ENCODE measurements around the gene DGKK. TPM values are rescaled to one million over a fixed set of nuclear protein-coding genes. Genes with fewer than 3 reads are reported as not detected.

DGKK gene
- total RNA-seq, 1 experiment from 2014 or later = not detected

GRCh38 chrX:50471390-50471789, 765 bp upstream of the DGKK start:
- H2AFZ ChIP-seq (ENCODE audit: low read length) = no peak overlapping the region
- POLR2A ChIA-PET (ENCODE audit: unreplicated experiment) = no interaction called here
- CTCF ChIA-PET = no interaction called here

GRCh38 chrX:50469206-50469605, 1.4 kb downstream of the DGKK start:
- ChIA-PET POLR2A (ENCODE audit: unreplicated experiment) (no interaction called here), CTCF (no interaction called here)
- H3K9me2 ChIP-seq (replicated peaks; ENCODE audit: low read length) = no peaks in the 10 kb centered on the region
- no peak overlapping the region for H3K27ac ChIP-seq (ENCODE audit: low read length)
- H3K4me1 ChIP-seq (ENCODE audit: insufficient read depth, low read length) = no peaks in the 10 kb centered on the region
- peaks cover 8% of the 10 kb centered on the region; the same call in 1 of the 2 replicates for H3K27me3 ChIP-seq (ENCODE audit: low read length)
- DNase-seq = no peak
- no peaks in the 10 kb centered on the region for H3K36me3 ChIP-seq (ENCODE audit: low read depth, low read length)
- intact Hi-C loops (cut with micrococcal nuclease) = no loop called here
- no peak overlapping the region for H2AFZ ChIP-seq (ENCODE audit: low read length)
- no peak for ATAC-seq
- H3K9ac ChIP-seq (ENCODE audit: low read length) = no peak overlapping the region
- H3F3A ChIP-seq (ENCODE audit: low read length, unreplicated experiment) = no peaks in the 10 kb centered on the region
- TF ChIP-seq EZH2phosphoT487 (IDR thresholded peaks at IDR 0.05; ENCODE audit: borderline replicate concordance, low read length) (no peak), CTCF (conservative IDR thresholded peaks at IDR 0.05; ENCODE audit: low read depth, low read length) (no peak), EZH2 (IDR thresholded peaks at IDR 0.05; ENCODE audit: low read length, unreplicated experiment) (no peak)
- H4K20me1 ChIP-seq (ENCODE audit: low read length) = no peaks in the 10 kb centered on the region
- no peaks in the 10 kb centered on the region for H3K9me3 ChIP-seq (ENCODE audit: low read length)
- no peak overlapping the region for H3K4me2 ChIP-seq (ENCODE audit: low read length)
- BruUV-seq (replicated peaks) = no TSS peak
- no peaks in the 10 kb centered on the region for H3K79me2 ChIP-seq (ENCODE audit: low read length)
- no peak overlapping the region for H3K4me3 ChIP-seq (ENCODE audit: low read length)

More at GRCh38 chrX:50471390-50471789, 765 bp upstream of the DGKK start:
- H3K4me2 ChIP-seq (ENCODE audit: low read length) = no peak overlapping the region
- H3K9me2 ChIP-seq (replicated peaks; ENCODE audit: low read length) = no peaks in the 10 kb centered on the region
- ATAC-seq (no peak), DNase-seq (no peak)
- H4K20me1 ChIP-seq (ENCODE audit: low read length) = no peaks in the 10 kb centered on the region
- H3F3A ChIP-seq (ENCODE audit: low read length, unreplicated experiment) = no peaks in the 10 kb centered on the region
- no peaks in the 10 kb centered on the region for H3K4me1 ChIP-seq (ENCODE audit: insufficient read depth, low read length)
- no peak overlapping the region for H3K27ac ChIP-seq (ENCODE audit: low read length)
- TF ChIP-seq CTCF (conservative IDR thresholded peaks at IDR 0.05; ENCODE audit: low read depth, low read length) = no peak
- no peaks in the 10 kb centered on the region for H3K9me3 ChIP-seq (ENCODE audit: low read length)
- H3K27me3 ChIP-seq (ENCODE audit: low read length) = peaks cover 8% of the 10 kb centered on the region; the same call in 1 of the 2 replicates
- BruUV-seq (replicated peaks) = no TSS peak
- H3K79me2 ChIP-seq (ENCODE audit: low read length) = no peaks in the 10 kb centered on the region
- H3K36me3 ChIP-seq (ENCODE audit: low read depth, low read length) = no peaks in the 10 kb centered on the region
- H3K9ac ChIP-seq (ENCODE audit: low read length) = no peak overlapping the region
- intact Hi-C loops (cut with micrococcal nuclease) = no loop called here
- H3K4me3 ChIP-seq (ENCODE audit: low read length) = no peak overlapping the region

- DNase-seq (no peak), ATAC-seq (no peak)
- Histone ChIP-seq H3F3A (ENCODE audit: low read length, unreplicated experiment) (no peaks in the 10 kb centered on the region), H4K20me1 (ENCODE audit: low read length) (no peaks in the 10 kb centered on the region), H3K79me2 (ENCODE audit: low read length) (no peaks in the 10 kb centered on the region), H3K9me2 (replicated peaks; ENCODE audit: low read length) (no peaks in the 10 kb centered on the region), H3K4me2 (ENCODE audit: low read length) (no peak overlapping the region), H3K36me3 (ENCODE audit: low read depth, low read length) (no peaks in the 10 kb centered on the region), H3K27ac (ENCODE audit: low read length) (no peak overlapping the region), H3K9me3 (ENCODE audit: low read length) (no peaks in the 10 kb centered on the region), H3K9ac (ENCODE audit: low read length) (no peak overlapping the region), H3K4me3 (ENCODE audit: low read length) (no peak overlapping the region), H3K4me1 (ENCODE audit: insufficient read depth, low read length) (no peaks in the 10 kb centered on the region), H2AFZ (ENCODE audit: low read length) (no peak overlapping the region), H3K27me3 (ENCODE audit: low read length) (0 out of 2 replicates have a peak, but pooled peaks cover 7% of the 10 kb centered on the region)
- ChIA-PET CTCF (no interaction called here), POLR2A (ENCODE audit: unreplicated experiment) (no interaction called here)
- no TSS peak for BruUV-seq (replicated peaks)
- TF ChIP-seq EZH2phosphoT487 (IDR thresholded peaks at IDR 0.05; ENCODE audit: borderline replicate concordance, low read length) (no peak), EZH2 (IDR thresholded peaks at IDR 0.05; ENCODE audit: low read length, unreplicated experiment) (no peak), CTCF (conservative IDR thresholded peaks at IDR 0.05; ENCODE audit: low read depth, low read length) (no peak)
- intact Hi-C loops (cut with micrococcal nuclease) = no loop called here
Measured at GRCh38 chrX:50459615-50460014, 11.0 kb downstream of the DGKK start.
